Caki2 (cell line): ENCODE results near the gene TLCD4. TPM values are rescaled to one million over a fixed set of nuclear protein-coding genes. Genes with fewer than 3 reads are reported as not detected.
A peak's percentile ranks its signal among the peaks of the same experiment; 100 is the strongest.
"Not testable (repeated sequence)": the region's sequence is repeated elsewhere in the genome, so short reads cannot be mapped to it uniquely, and the experiment has no call there.

Experiments
- DNase-seq: peaks from one replicate; pipeline ENCODE4 v3.0.0-alpha.2; 2015; ENCODE audit warnings: low read depth
- in situ Hi-C: cut with HindIII; loops from 2 replicates; pipeline ENCODE4 v1.10.0; 2016; ENCODE audit warnings: low sequenced_read_pairs, low pct_unique_long_range_greater_than_20kb, mixed read lengths
- total RNA-seq: library from RNA; depleted of rRNA; stranded (reverse); fragments of >200 nt; shearing (Covaris generic); gene quantifications from 2 replicates; pipeline ENCODE4 v1.2.3, GENCODE V29; 2014; ENCODE audit warnings: low replicate concordance; rRNA removed

The TLCD4 gene
- total RNA-seq, result 11.3 and 11.6 TPM in 2 replicates

DNA sequence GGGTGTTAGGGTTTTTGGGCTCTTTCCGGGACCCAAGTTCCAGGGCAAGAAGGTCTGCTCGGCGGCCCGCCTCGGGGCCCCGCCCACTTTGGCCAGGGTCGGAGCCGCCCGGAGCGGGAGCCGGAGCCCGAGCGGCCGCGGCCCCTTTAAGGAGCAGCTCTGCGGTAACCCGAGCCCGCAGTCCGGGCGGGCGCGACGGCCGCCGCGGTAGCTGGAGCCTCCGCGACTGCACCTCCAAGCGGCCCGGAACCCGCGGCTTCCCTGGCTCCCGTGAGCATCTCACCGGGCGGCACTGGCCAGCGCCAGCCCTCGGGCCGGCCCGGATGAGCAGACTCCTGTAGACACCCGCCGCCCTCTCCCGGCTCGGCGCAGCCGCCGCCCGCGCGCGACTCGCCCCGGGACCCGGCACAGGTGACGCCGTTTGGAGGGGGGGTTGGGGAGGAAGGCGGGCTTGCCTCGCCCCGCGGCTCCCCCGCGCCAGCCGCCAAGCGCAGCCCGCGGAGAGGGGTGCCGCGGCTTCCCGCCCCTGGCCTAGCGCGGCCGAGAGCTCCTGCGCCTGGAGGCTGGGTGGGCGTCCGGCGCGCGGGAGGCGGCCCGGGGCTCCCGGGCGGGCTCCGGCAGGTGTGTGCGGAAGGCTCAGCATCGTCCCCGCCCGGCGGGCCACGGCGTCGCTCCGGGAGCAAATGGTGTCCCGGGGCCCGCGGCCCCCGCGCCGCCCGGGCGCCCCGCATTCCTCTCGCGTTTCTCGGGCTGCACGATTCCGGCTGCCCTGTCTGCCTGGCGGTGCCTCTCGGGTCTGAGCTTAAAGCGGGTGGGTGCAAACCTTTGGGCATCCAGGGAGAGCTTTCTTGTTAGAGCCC is at the start of gene TLCD4:
Gene TLCD4 (plus strand): TSS at position 149 of the 860 bp plus-strand sequence. CDS start 26,547 bp downstream, outside the sequence.
- in situ Hi-C loops, result no loop called here
- DNase-seq, result peak; percentile 69

DNA sequence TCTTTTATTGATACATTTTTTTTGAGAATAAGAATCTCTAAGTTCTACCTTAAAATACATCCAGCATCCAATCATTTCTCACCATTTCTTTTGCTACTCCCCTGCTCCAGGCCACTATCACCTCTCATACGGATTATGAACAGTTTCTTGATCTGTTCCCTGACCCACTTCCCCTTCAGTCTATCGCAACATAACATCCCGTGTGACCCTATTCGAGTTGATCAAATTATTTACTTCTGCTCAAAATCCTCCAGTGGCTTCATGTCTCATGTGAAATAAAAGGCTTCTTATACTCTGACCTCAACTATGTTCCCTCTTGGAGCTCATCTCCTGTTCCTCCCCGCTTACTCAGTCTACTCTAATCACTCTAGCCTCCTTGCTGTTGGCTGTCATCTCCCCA is 49.6 kb upstream of the TLCD4 start:
- in situ Hi-C loops, result no loop called here
- no peak for DNase-seq

- in situ Hi-C loops, result no loop called here
- peak; percentile 63 for DNase-seq
Observed at GRCh38 chr1:95068956-95069709, 48.0 kb upstream of the TLCD4 start.

GRCh38 chr1:95069710-95070093 is 47.5 kb upstream of the TLCD4 start:
- in situ Hi-C loops, result no loop called here
- DNase-seq, result no peak

- in situ Hi-C loops, result no loop called here
- DNase-seq, result no peak
Observed at GRCh38 chr1:95071539-95071938, 45.6 kb upstream of the TLCD4 start.

GRCh38 chr1:95072117-95072516 is 45.0 kb upstream of the TLCD4 start:
- in situ Hi-C loops, result no loop called here
- no peak for DNase-seq

DNA sequence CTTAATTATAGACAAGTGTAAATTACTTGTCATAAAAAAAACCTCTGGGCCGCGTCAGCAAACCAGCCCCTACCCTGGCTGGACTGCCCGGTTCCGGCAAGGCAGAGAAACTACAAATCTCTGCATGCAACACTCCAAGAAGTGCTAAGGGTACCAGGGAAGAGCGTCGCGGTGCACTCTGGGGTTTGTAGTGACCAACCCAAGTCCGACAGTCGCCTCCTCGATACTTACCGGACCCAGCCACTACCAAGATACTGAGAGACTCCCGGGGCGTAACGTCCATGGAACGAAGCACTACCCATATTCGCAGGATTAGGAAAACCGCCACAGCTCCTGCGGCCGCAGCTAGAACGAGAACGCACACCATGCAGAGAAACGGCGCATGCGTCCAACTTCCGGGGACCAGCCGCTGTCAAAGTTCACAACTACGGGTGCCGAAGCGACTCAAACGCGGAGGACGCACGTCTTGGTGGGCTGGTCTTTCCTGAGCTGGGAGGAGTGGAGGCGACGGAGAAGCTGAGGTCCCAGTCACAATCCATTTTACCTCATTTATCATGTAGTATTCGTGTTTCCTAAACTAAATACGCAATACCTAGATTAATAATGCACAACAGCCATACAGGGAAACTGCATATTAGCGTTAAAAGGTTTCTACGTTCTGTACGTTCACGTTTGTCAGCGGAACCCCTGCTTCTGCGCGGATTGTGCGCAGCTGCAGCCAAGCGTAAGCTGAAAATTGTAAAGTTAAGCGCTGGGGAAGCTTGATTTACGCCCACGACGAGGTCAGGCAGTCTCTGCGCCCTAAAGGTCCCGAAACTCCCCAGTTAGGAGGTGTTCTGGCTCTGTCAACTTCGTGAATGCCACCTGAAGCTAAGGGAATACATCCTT is 44.4 kb upstream of the TLCD4 start, which contains the start of gene ALG14:
Gene ALG14 (minus strand): TSS at position 420 of the 888 bp plus-strand sequence. CDS start 53 bp downstream, at position 367.
- DNase-seq, result peak; percentile 91
- in situ Hi-C loops, result no loop called here

DNA sequence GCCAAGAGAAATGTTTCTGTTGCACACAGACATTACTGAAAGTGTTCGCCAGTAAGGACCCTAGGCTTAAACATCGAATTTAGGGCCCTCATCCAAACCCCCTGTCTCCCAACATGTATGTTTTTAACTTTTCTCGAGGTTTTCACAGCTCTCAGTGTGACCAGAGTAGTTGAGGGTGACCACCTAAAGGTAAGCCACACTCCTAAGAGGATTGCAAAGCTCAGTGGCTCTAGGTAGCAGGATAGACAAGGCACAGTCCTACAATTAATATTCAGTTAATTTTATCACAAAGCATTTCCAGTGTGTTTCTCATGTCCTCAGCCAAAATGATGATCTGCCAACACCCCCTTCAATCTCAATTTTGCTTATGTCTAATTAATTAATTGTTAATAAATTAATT is 43.7 kb upstream of the TLCD4 start:
- no peak for DNase-seq

GRCh38 chr1:95076034-95076433 is 41.1 kb upstream of the TLCD4 start:
- in situ Hi-C loops, result no loop called here
- DNase-seq, result no peak

More for the DNA sequence above, 43.7 kb upstream of the TLCD4 start:
- in situ Hi-C loops, result no loop called here

GRCh38 chr1:95080446-95080845 is 36.7 kb upstream of the TLCD4 start:
- in situ Hi-C loops, result no loop called here
- no peak for DNase-seq

DNA sequence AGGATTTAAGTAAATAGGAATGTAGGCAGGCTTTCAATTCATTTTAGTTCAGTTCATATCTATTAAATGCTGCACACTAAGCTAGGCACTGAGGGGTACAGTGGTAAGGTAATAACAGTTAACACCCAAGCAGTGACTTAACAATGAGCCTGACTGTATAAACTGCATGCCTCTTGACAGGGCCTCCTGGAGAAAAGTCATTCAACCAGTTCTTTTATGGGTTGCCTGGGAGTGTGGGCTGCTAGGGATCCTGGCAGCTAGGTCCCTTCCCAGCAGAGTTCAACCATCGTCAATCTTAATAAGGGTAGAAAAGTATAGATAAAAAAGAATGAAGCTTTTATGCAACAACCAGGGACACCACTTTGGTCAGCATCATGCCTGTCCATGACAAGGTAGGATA is 36.3 kb upstream of the TLCD4 start:
- DNase-seq, result no peak
- in situ Hi-C loops, result no loop called here

GRCh38 chr1:95084317-95085176 is 32.6 kb upstream of the TLCD4 start:
- DNase-seq, result peak; percentile 34
- in situ Hi-C loops, result no loop called here

GRCh38 chr1:95085376-95085775 is 31.8 kb upstream of the TLCD4 start:
- in situ Hi-C loops, result no loop called here
- no peak for DNase-seq

GRCh38 chr1:95086949-95087533 is 30.1 kb upstream of the TLCD4 start:
- peak; percentile 72 for DNase-seq

DNA sequence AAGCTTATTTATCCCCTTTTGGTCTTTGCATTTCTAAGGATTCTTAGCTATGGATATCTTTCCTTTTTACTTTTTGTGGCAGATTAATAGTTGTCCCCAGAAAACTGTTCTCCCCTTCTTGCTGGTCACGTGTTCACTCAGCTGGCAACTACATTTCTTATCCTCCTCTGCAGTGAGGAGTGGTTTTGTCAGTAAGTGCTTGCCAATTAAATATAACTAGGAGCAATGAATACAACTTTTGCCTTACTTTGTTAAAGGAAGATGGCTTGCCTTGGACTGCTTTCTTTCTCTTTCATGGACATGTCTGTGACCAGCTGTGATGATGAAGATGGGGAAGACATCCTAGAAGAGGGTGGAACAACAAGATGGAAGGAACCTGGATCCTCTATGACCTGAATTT is 28.9 kb upstream of the TLCD4 start:
- in situ Hi-C loops, result no loop called here
- no peak for DNase-seq

More at GRCh38 chr1:95086949-95087533, 30.1 kb upstream of the TLCD4 start:
- in situ Hi-C loops, result no loop called here

DNA sequence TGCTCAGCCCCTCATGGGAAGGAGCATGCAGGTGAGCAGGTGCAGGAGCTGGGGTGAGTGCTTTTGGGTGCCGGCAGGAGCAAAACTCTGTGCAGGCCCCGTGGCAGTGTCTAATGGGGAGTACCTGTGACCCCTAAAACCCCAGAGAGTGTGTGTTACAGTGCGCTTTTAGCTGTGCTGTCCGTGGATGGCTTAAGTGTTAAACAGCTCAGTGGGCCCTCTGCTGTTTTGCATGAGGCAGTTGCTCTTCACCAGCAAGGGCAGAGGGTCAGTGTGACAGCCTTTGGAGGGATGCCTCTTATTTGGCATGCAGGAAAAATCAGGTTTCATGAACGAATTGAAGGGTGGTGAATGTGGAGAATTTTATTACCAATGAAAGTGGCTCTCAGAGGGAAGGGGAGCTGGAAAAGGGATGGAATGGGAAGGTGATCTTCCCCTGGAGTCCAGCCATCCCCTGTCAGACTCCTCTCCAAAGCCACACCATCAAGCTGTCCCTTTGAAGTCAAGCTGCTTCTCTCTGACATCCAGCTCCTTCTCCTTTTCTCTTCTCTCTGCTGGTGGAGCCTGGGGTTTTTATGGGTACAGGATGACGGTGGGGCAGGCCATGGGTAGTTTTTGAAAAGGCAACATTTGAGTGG is 27.4 kb upstream of the TLCD4 start:
- in situ Hi-C loops, result no loop called here
- no peak for DNase-seq

GRCh38 chr1:95091290-95091689 is 25.9 kb upstream of the TLCD4 start:
- DNase-seq, in situ Hi-C loops: not testable (repeated sequence)
